ENCODE measurements around the gene GALNT14. TPM values are rescaled to one million over a fixed set of nuclear protein-coding genes. Genes with fewer than 3 reads are reported as not detected.

Gene GALNT14
- total and polyA plus RNA-seq, 2 of the 8 experiments (the other 6 are each of a cell fraction or from before 2014, with no cell fraction given): 13.0 to 13.7 TPM

DNA sequence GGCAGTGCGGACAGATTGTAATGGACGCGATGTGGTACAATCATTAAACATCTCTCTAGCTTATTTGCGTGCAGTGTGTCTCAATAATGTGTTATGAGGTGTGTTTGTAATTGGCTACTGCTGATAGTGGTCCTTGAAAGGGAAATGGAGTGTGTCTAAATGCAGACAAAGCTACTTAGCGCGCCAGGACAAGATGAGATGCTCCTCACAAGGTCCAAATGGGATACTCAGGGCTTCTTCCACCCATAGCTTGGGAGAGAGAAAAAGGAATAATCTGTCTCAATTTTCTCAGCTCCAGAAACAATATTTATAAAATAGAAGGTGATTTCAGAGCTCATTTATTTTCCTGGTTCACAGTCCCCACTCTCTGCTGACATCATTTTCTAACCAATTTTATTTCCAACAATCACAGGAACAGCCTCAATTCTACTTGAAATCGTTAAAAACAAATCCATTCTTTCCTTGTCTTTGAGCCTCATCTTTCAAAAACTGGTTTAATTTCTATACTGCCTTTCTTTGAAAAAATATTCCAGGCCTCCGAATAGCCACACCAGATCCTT is 28.5 kb downstream of the GALNT14 start:
- H2BK120ac ChIP-seq (replicated peaks; ENCODE audit: low read depth, low read length): no peak overlapping the region
- H3K79me1 ChIP-seq (ENCODE audit: low read depth, low read length): no peaks in the 10 kb centered on the region
- H3K4me3 ChIP-seq (ENCODE audit: extremely low read depth in 1 of 4, insufficient read depth in 2 of 4, low read depth in 3 of 4, low read length in 4 of 4): no peak overlapping the region
- peaks cover 7% of the 10 kb centered on the region in 2 experiments for H3K9me3 ChIP-seq (ENCODE audit: insufficient read depth in 2 of 2, low read depth in 1 of 2, low read length in 1 of 2)
- no peak overlapping the region for H3K18ac ChIP-seq (ENCODE audit: extremely low read depth, low read length)
- no peak overlapping the region for H3K27ac ChIP-seq (ENCODE audit: low read depth, low read length)
- TF ChIP-seq YY1 (IDR thresholded peaks at IDR 0.05; ENCODE audit: low read depth, low read length) (no peak), POLR2AphosphoS5 (IDR thresholded peaks at IDR 0.05; ENCODE audit: low read depth, low read length) (no peak), SIN3A (conservative IDR thresholded peaks at IDR 0.05 in 1 of 2, IDR thresholded peaks at IDR 0.05 in 1 of 2; ENCODE audit: low read depth in 1 of 2, low read length in 2 of 2) (no peak), MAFK (IDR thresholded peaks at IDR 0.05; ENCODE audit: low read depth, low read length) (no peak)
- H3K79me2 ChIP-seq (ENCODE audit: control insufficient read depth in 1 of 2, insufficient read depth in 2 of 2, low read length in 2 of 2): no peaks in the 10 kb centered on the region; a peak in 1 of 4 replicates
- WGBS, 2 experiments (ENCODE audit: extremely low coverage in 1 of 2, insufficient coverage in 1 of 2, insufficient read length in 1 of 2, insufficient replicate concordance in 2 of 2, low coverage in 1 of 2, low lambda C conversion rate in 2 of 2, missing lambda C conversion rate in 1 of 2): 97% methylated on average over 8 of the region's 8 CpGs; no CpG with 5 or more reads in 1 of the 2 experiments
- ChIA-PET CTCF (ENCODE audit: partially characterized antibody) (interaction anchor here (0.6 to 1.4 kb wide), 3 partner anchors 60 to 71 kb away, joined by 3 to 4 read pairs (median 4); no protein-coding TSS in a partner anchor), POLR2A (ENCODE audit: partially characterized antibody) (interaction anchor here (1.3 kb wide), 1 partner anchor 24 kb away, joined by 4 read pairs; no protein-coding TSS in a partner anchor)
- no peak overlapping the region for H3K4me2 ChIP-seq (ENCODE audit: insufficient read depth in 1 of 2, low read depth in 2 of 2, low read length in 2 of 2)
- no peak overlapping the region for H4K5ac ChIP-seq (ENCODE audit: insufficient read length, low read depth, low read length)
- FAIRE-seq (no peak), DNase-seq (ENCODE audit: low read depth in 1 of 2, low spot score in 2 of 2) (no peak)
- H3K4ac ChIP-seq (replicated peaks; ENCODE audit: insufficient read length, low read depth, low read length): no peak overlapping the region
- peaks cover 0 to 4% (median under 1%) of the 10 kb centered on the region in 4 experiments; a peak in 2 of 7 replicates for H3K4me1 ChIP-seq (replicated peaks in 1 of 4; ENCODE audit: control insufficient read depth in 3 of 4, insufficient read depth in 4 of 4, low read length in 3 of 4)
- no peak overlapping the region for H3K23ac ChIP-seq (ENCODE audit: insufficient read length)
- no peak overlapping the region for H4K91ac ChIP-seq (replicated peaks; ENCODE audit: insufficient read length, low read length)
- H2AFZ ChIP-seq (ENCODE audit: low read length): no peak overlapping the region
- no peak overlapping the region for H4K8ac ChIP-seq (ENCODE audit: extremely low read depth, insufficient read depth, low read length)
- no peak overlapping the region for H2BK15ac ChIP-seq (ENCODE audit: low read length)
- H2BK5ac ChIP-seq (ENCODE audit: low read depth, low read length): no peak overlapping the region
- no peak overlapping the region for H2BK12ac ChIP-seq (ENCODE audit: low read depth, low read length)
- no peak overlapping the region for H3K14ac ChIP-seq (ENCODE audit: insufficient read length)
- peaks cover 0 to 1% of the 10 kb centered on the region in 2 experiments for H4K20me1 ChIP-seq (replicated peaks in 1 of 2; ENCODE audit: control insufficient read depth in 1 of 2, insufficient read depth in 2 of 2, low read length in 2 of 2)
- no peak overlapping the region for H3K56ac ChIP-seq (replicated peaks; ENCODE audit: insufficient read length, low read depth, low read length)
- no peaks in the 10 kb centered on the region; a peak in 2 of 7 replicates for H3K27me3 ChIP-seq (replicated peaks in 1 of 4; ENCODE audit: control insufficient read depth in 3 of 4, extremely low read depth in 1 of 4, insufficient read depth in 3 of 4, low read length in 3 of 4)
- peaks cover 0 to under 1% (median 0%) of the 10 kb centered on the region in 4 experiments; a peak in 1 of 8 replicates for H3K36me3 ChIP-seq (ENCODE audit: control insufficient read depth in 2 of 4, insufficient read depth in 4 of 4, low read length in 3 of 4)
- no peak overlapping the region for H2BK20ac ChIP-seq (ENCODE audit: low read length)
- no peak overlapping the region for H3K9ac ChIP-seq (replicated peaks in 1 of 4; ENCODE audit: extremely low read depth in 1 of 4, low read depth in 3 of 4, low read length in 3 of 4)
- no peak overlapping the region for H2AK5ac ChIP-seq (ENCODE audit: low read depth, low read length)
- H3K23me2 ChIP-seq (ENCODE audit: low read depth, low read length): no peaks in the 10 kb centered on the region; the same call in 1 of the 2 replicates

Measured in H1 (cell line).